KOPT-K1 (cell line): ENCODE measurements around the gene SCN5A.

ENCODE experiments used
- H3K27ac ChIP-seq: fragments of 200-600 bp; sonication (generic); 2 replicates; pipeline ENCODE4 v1.5.1; 2016; ENCODE audit warnings: antibody characterized with exemption, mild to moderate bottlenecking, low read depth, low read length; ENCODE audit not compliant: poor library complexity, severe bottlenecking
- H3K36me3 ChIP-seq: fragments of 200-600 bp; sonication (generic); 2 replicates; pipeline ENCODE4 v1.5.1; 2017; ENCODE audit warnings: antibody characterized with exemption, mild to moderate bottlenecking, low read length, moderate library complexity; ENCODE audit not compliant: insufficient read depth
- H3K9me3 ChIP-seq: fragments of 200-600 bp; sonication (generic); 2 replicates; pipeline ENCODE4 v1.5.1; 2017; ENCODE audit warnings: antibody characterized with exemption, low read length, mild to moderate bottlenecking; ENCODE audit not compliant: insufficient read depth, poor library complexity, severe bottlenecking

Gene SCN5A

GRCh38 chr3:38561746-38562466 is 87.6 kb downstream of the SCN5A start:
- Histone ChIP-seq H3K9me3 (no peaks in the 10 kb centered on the region), H3K36me3 (no peaks in the 10 kb centered on the region), H3K27ac (no peak overlapping the region)

GRCh38 chr3:38560996-38561717 is 88.3 kb downstream of the SCN5A start:
- H3K9me3 ChIP-seq: no peaks in the 10 kb centered on the region
- no peak overlapping the region for H3K27ac ChIP-seq
- no peaks in the 10 kb centered on the region for H3K36me3 ChIP-seq

- Histone ChIP-seq H3K36me3 (no peaks in the 10 kb centered on the region), H3K9me3 (no peaks in the 10 kb centered on the region), H3K27ac (no peak overlapping the region)
Measured at GRCh38 chr3:38560284-38560683, 89.2 kb downstream of the SCN5A start.

GRCh38 chr3:38558864-38559263 is 90.6 kb downstream of the SCN5A start:
- H3K36me3 ChIP-seq: no peaks in the 10 kb centered on the region
- H3K27ac ChIP-seq: no peak overlapping the region
- H3K9me3 ChIP-seq: no peaks in the 10 kb centered on the region

- no peak overlapping the region for H3K27ac ChIP-seq
- H3K9me3 ChIP-seq: no peaks in the 10 kb centered on the region
- no peaks in the 10 kb centered on the region for H3K36me3 ChIP-seq
Measured at GRCh38 chr3:38556640-38557358, 92.7 kb downstream of the SCN5A start.

- Histone ChIP-seq H3K27ac (no peak overlapping the region), H3K9me3 (no peaks in the 10 kb centered on the region), H3K36me3 (no peaks in the 10 kb centered on the region)
Measured at GRCh38 chr3:38555926-38556325, 93.6 kb downstream of the SCN5A start.

GRCh38 chr3:38555149-38555840 is 94.2 kb downstream of the SCN5A start:
- H3K9me3 ChIP-seq: no peaks in the 10 kb centered on the region
- H3K36me3 ChIP-seq: no peaks in the 10 kb centered on the region
- no peak overlapping the region for H3K27ac ChIP-seq

GRCh38 chr3:38554127-38554827 is 95.2 kb downstream of the SCN5A start:
- no peaks in the 10 kb centered on the region for H3K9me3 ChIP-seq
- no peaks in the 10 kb centered on the region for H3K36me3 ChIP-seq
- no peak overlapping the region for H3K27ac ChIP-seq

GRCh38 chr3:38553071-38553470 is 96.4 kb downstream of the SCN5A start:
- H3K9me3 ChIP-seq: no peaks in the 10 kb centered on the region
- no peak overlapping the region for H3K27ac ChIP-seq
- H3K36me3 ChIP-seq: no peaks in the 10 kb centered on the region

- H3K9me3 ChIP-seq: no peaks in the 10 kb centered on the region
- H3K36me3 ChIP-seq: no peaks in the 10 kb centered on the region
- no peak overlapping the region for H3K27ac ChIP-seq
Measured at GRCh38 chr3:38552364-38552763, 97.1 kb downstream of the SCN5A start.

- Histone ChIP-seq H3K27ac (no peak overlapping the region), H3K36me3 (no peaks in the 10 kb centered on the region), H3K9me3 (no peaks in the 10 kb centered on the region)
Measured at GRCh38 chr3:38551026-38551832, 98.3 kb downstream of the SCN5A start.

GRCh38 chr3:38549957-38550840 is 99.3 kb downstream of the SCN5A start:
- Histone ChIP-seq H3K27ac (no peak overlapping the region), H3K36me3 (no peaks in the 10 kb centered on the region), H3K9me3 (no peaks in the 10 kb centered on the region)

- no peaks in the 10 kb centered on the region for H3K36me3 ChIP-seq
- H3K27ac ChIP-seq: no peak overlapping the region
- H3K9me3 ChIP-seq: no peaks in the 10 kb centered on the region
Measured at GRCh38 chr3:38549486-38549885, 100.0 kb downstream of the SCN5A start.
